SK-MEL-5 (cell line): ENCODE data around the gene ADAMTSL2. TPM values are rescaled to one million over a fixed set of nuclear protein-coding genes. Genes with fewer than 3 reads are reported as not detected.

Experiments used
- DNase-seq: peaks from one replicate; pipeline ENCODE4 v3.0.0-alpha.2; 2016; ENCODE audit warnings: low read depth, low spot score
- in situ Hi-C: cut with HindIII; loops from 2 replicates; pipeline ENCODE4 v1.10.0; 2016; ENCODE audit warnings: low sequenced_read_pairs, high pct_unique_total_duplicates, low pct_unique_long_range_greater_than_20kb
- total RNA-seq: library from RNA; depleted of rRNA; stranded (reverse); fragments of >200 nt; shearing (Covaris generic); gene quantifications from 2 replicates; pipeline ENCODE4 v1.2.3, GENCODE V29; 2014; rRNA removed

The ADAMTSL2 gene
- total RNA-seq, 1 experiment from 2014 or later = 1.1 TPM

- DNase-seq = no peak
- in situ Hi-C loops = no loop called here
Observed at GRCh38 chr9:133615186-133615585, 80.7 kb downstream of the ADAMTSL2 start.

GRCh38 chr9:133615606-133616188 is 81.2 kb downstream of the ADAMTSL2 start:
- DNase-seq = no peak
- in situ Hi-C loops = no loop called here

- in situ Hi-C loops = no loop called here
- DNase-seq = no peak
Observed at GRCh38 chr9:133616643-133617405, 82.3 kb downstream of the ADAMTSL2 start.

GRCh38 chr9:133618726-133619125 is 84.2 kb downstream of the ADAMTSL2 start:
- in situ Hi-C loops = no loop called here
- DNase-seq = no peak

- DNase-seq = no peak
- in situ Hi-C loops = no loop called here
Observed at GRCh38 chr9:133619791-133620190, 85.3 kb downstream of the ADAMTSL2 start.

- in situ Hi-C loops = no loop called here
Observed at GRCh38 chr9:133621725-133622267, 87.3 kb downstream of the ADAMTSL2 start.

GRCh38 chr9:133622555-133622954 is 88.1 kb downstream of the ADAMTSL2 start:
- DNase-seq = no peak
- in situ Hi-C loops = no loop called here

More at GRCh38 chr9:133621725-133622267, 87.3 kb downstream of the ADAMTSL2 start:
- no peak for DNase-seq

Other genes with a start within 250 kb of the ADAMTSL2 start
- 28.7 and 32.3 TPM in 2 replicates for gene SURF6, start 198.5 kb upstream of the ADAMTSL2 start, total RNA-seq
- 19.3 and 20.5 TPM in 2 replicates for gene MED22, start 186.6 kb upstream of the ADAMTSL2 start, total RNA-seq
- 2,381 and 2,529 TPM in 2 replicates for gene RPL7A, start 186.5 kb upstream of the ADAMTSL2 start, total RNA-seq
- gene SURF1, start 178.2 kb upstream of the ADAMTSL2 start, total RNA-seq = 50.3 and 64.2 TPM in 2 replicates
- gene SURF2, start 178.2 kb upstream of the ADAMTSL2 start, total RNA-seq = 35.8 and 39.3 TPM in 2 replicates
- 469 and 490 TPM in 2 replicates for gene SURF4, start 158.6 kb upstream of the ADAMTSL2 start, total RNA-seq
- 1.4 and 1.7 TPM in 2 replicates for gene STKLD1, start 158.3 kb upstream of the ADAMTSL2 start, total RNA-seq
- gene REXO4, start 116.7 kb upstream of the ADAMTSL2 start, total RNA-seq = 27.3 and 29.2 TPM in 2 replicates
- 0.67 and 1.7 TPM in 2 replicates for gene ADAMTS13, start 112.3 kb upstream of the ADAMTSL2 start, total RNA-seq
- 2.9 and 3.6 TPM in 2 replicates for gene CACFD1, start 74.7 kb upstream of the ADAMTSL2 start, total RNA-seq
- 5.0 and 7.1 TPM in 2 replicates for gene SLC2A6, start 55.6 kb upstream of the ADAMTSL2 start, total RNA-seq
- gene MYMK, start 9.7 kb upstream of the ADAMTSL2 start, total RNA-seq = not detected in 2 replicates
- gene FAM163B, start 74.7 kb downstream of the ADAMTSL2 start, total RNA-seq = not detected in 2 replicates
- gene DBH, start 101.7 kb downstream of the ADAMTSL2 start, total RNA-seq = not detected in 2 replicates
- 0.61 and 0.88 TPM in 2 replicates for gene SARDH, start 203.6 kb downstream of the ADAMTSL2 start, total RNA-seq